Activated CD4-positive, CD25-positive, alpha-beta regulatory T cell treated with anti-CD3 and anti-CD28 coated beads, Interleukin-2, amount 50 U/mL, for 24 hours (primary cell): ENCODE data around the gene GAL3ST3.
A peak's percentile ranks its signal among the peaks of the same experiment; 100 is the strongest.
"Not testable (repeated sequence)": the region's sequence is repeated elsewhere in the genome, so short reads cannot be mapped to it uniquely, and the experiment has no call there.

Experiments
- ATAC-seq, 2 donors: fragments of 150-1000 bp; cut with Tn5 transposase; one replicate each; pipeline ENCODE4 v1.10.0; 2021; ENCODE audit warnings: mild to moderate bottlenecking in 1 of 2, moderate library complexity in 1 of 2

Gene GAL3ST3

GRCh38 chr11:66042996-66043906 is 5.7 kb downstream of the GAL3ST3 start:
- no peak for ATAC-seq

GRCh38 chr11:66042227-66042995 is 6.5 kb downstream of the GAL3ST3 start:
- no peak for ATAC-seq

- ATAC-seq: no peak
These were observed 9.2 kb downstream of the GAL3ST3 start for GRCh38 chr11:66039765-66040164.

- no peak for ATAC-seq
These were observed 11.6 kb downstream of the GAL3ST3 start for GRCh38 chr11:66037327-66037726.

- no peak for ATAC-seq
These were observed 12.6 kb downstream of the GAL3ST3 start for GRCh38 chr11:66036334-66036710.

- no peak for ATAC-seq
These were observed 13.2 kb downstream of the GAL3ST3 start for GRCh38 chr11:66035653-66036333.

GRCh38 chr11:66032957-66033735 is 15.8 kb downstream of the GAL3ST3 start:
- no peak for ATAC-seq

GRCh38 chr11:66026017-66026529 is 22.9 kb downstream of the GAL3ST3 start, which contains the start of gene CATSPER1:
Gene CATSPER1, minus strand, starts transcription at chr11:66026479. Its CDS starts 100 bp downstream, at chr11:66026379.
- no peak for ATAC-seq

- not testable (repeated sequence) for ATAC-seq
These were observed 25.8 kb downstream of the GAL3ST3 start for GRCh38 chr11:66023186-66023440.

- peak; percentile 87 to 88 for ATAC-seq
These were observed 26.4 kb downstream of the GAL3ST3 start for GRCh38 chr11:66022401-66023185.

- peak in 1 of 2 donors; percentile 41 for ATAC-seq
These were observed 28.2 kb downstream of the GAL3ST3 start for GRCh38 chr11:66020618-66021357.

- no peak for ATAC-seq
These were observed 28.7 kb downstream of the GAL3ST3 start for GRCh38 chr11:66020212-66020611.

- no peak for ATAC-seq
These were observed 31.6 kb downstream of the GAL3ST3 start for GRCh38 chr11:66017321-66017720.

- ATAC-seq: no peak
These were observed 32.2 kb downstream of the GAL3ST3 start for GRCh38 chr11:66016793-66017177.

GRCh38 chr11:66015936-66016792 is 32.8 kb downstream of the GAL3ST3 start:
- ATAC-seq: no peak

- no peak for ATAC-seq
These were observed 33.5 kb downstream of the GAL3ST3 start for GRCh38 chr11:66015454-66015881.

GRCh38 chr11:66014804-66015453 is 34.0 kb downstream of the GAL3ST3 start:
- ATAC-seq: no peak

GRCh38 chr11:66013762-66014100 is 35.2 kb downstream of the GAL3ST3 start:
- no peak for ATAC-seq
